Effector CD8-positive, alpha-beta T cell (primary cell): ENCODE measurements around the gene MTCH2.
"Not testable (repeated sequence)": the region's sequence is repeated elsewhere in the genome, so short reads cannot be mapped to it uniquely, and the experiment has no call there.

Experiments
- DNase-seq: peaks from one replicate; lab custom pipeline; 2025; lab: John Stamatoyannopoulos, UW
- total RNA-seq, 4 experiments: gene quantifications; one replicate each; lab custom pipeline; 2026; lab: John Stamatoyannopoulos, UW

Gene MTCH2
- 40.3 to 68.7 (median 47.5) reads per million in 4 experiments for total RNA-seq

- DNase-seq: peak; percentile 96
Observed at GRCh38 chr11:47642099-47642855, at the start of gene MTCH2. TSS of gene MTCH2 (minus strand) at chr11:47642559. CDS start at chr11:47642465, 94 bp downstream.

- DNase-seq: no peak
Observed at GRCh38 chr11:47691979-47692378, 49.6 kb upstream of the MTCH2 start.

DNA sequence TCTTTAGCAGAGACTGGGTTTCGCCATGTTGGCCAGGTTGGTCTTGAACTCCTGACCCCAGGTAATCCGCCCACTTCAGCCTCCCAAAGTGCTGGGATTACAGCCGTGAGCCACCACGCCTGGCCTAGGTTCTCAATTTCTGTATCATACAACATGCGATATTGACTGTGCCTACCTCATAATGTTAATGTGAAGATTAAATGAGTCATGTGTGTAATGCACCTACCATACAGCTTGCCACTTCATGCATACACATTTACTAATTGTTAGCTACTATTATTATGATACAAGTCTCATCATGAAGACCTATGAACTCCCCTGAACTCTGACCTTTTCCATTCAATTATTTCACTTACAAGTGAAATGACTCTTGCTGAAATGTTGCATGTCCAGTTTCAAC, 47.1 kb upstream of the MTCH2 start:
- DNase-seq: no peak

DNA sequence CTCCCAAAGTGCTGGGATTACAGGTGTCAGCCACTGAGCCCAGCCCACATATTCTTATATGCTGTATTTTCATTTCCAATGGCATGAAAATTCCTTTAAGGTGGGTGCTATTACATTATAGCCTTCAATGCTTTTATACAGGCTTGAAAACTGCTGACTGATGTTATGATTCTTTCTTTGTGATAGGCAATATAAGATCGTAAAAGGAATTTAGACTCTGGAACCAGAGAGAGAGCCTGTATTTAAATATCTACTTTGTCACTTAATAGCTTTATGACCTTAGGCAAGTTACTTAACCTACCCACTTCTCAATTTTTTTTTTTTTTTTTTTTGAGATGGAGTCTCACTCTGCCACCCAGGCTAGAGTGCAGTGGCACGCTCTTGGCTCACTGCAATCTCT, 46.6 kb upstream of the MTCH2 start:
- no peak for DNase-seq

- no peak for DNase-seq
Observed at GRCh38 chr11:47688111-47688510, 45.8 kb upstream of the MTCH2 start.

GRCh38 chr11:47686704-47687103, 44.3 kb upstream of the MTCH2 start:
- DNase-seq: not testable (repeated sequence)

DNA sequence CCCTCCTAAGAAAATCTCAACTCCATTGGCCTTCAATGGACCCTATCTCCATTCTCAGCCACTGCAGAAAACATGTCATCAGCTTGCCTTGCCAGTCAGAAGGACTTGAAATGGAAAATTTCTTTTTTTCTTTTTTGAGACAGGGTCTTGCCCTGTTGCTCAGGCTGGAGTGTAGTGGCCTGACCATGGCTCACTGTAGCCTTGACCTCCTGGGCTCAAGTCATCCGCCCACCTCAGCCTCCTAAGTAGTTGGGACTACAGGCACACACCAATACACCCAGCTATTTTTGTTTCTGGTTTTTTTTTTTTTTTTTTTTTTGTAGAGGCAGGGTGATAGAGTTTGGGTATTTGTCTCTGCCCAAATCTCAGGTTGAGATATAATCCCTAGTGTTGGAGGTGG, 43.8 kb upstream of the MTCH2 start:
- DNase-seq: no peak

GRCh38 chr11:47675851-47676250, 33.5 kb upstream of the MTCH2 start:
- no peak for DNase-seq

GRCh38 chr11:47672283-47672730, 29.9 kb upstream of the MTCH2 start:
- no peak for DNase-seq

- no peak for DNase-seq
Observed at GRCh38 chr11:47669856-47670255, 27.5 kb upstream of the MTCH2 start.

GRCh38 chr11:47668665-47669064, 26.3 kb upstream of the MTCH2 start:
- no peak for DNase-seq

DNA sequence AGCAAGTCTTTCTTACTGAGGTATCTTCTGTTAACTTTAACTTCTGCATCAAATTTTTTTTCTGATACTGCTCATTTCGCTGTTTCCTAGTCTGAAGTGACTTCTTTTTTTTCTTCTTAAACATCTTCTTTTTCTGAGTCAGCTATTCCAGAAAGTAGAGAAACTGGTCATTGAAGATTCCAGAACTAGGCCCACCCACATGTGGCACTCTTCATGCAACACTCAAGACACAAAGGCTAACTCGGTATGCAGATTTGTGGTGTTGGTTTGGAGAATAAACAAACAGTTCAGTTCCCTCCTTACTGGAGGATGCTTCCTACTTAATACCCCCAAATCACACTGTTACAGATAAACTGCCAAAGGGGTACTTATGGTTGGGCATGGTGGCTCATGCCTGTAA, 25.2 kb upstream of the MTCH2 start:
- no peak for DNase-seq

DNA sequence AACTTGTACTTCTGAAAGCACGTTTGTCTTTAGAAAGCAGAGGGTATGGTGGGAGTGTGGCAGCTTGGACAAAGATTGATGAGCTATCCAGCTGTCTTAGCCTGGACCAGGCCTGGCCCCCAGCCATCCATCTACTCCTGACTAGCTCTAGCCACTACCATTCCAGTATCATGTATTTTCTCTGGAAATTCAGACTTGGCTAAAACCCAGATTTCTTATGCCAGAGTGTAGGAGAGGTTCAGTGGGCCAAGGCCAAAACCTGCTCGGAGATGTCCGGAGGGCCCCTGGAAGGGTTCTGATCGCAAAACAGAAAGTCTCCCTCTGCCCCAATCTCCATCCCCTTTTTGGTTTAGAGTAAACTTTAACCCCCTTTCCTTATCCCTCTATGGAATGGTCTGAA, 24.8 kb upstream of the MTCH2 start:
- DNase-seq: no peak

DNA sequence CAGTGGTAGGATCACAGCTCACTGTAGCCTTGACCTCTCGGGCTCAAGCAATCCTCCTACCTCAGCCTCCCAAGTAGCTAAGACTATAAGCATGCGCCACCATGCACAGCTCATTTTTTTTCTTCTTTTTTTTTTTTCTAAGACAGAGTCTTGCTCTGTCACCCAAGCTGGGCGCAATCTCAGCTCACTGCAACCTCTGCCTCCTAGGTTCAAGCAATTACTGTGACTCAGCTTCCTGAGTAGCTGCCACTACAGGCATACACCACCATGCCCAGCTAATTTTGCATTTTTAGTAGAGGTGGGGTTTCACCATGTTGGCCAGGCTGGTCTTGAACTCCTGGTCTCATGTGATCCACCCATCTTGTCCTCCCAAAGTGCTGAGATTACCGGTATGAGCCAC, 22.6 kb upstream of the MTCH2 start:
- DNase-seq: not testable (repeated sequence)

DNA sequence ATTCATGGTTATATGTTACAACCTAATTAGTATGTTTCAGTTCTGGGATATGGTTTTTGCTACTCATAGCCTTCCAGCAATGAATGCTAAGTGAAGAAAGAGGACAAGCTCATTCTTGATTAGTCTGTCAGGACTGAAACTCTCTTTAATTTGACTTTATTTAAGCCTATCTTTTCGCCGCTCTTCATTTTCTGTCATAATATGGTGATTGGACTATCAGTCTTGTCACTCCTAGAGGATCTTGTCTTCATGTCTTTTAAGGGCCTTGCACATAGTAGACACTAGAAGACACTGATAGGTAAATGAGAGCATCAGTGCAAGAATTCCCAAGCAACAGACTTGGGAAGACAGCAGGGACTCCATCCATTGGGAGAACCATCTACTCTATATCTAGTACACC, 18.9 kb upstream of the MTCH2 start:
- DNase-seq: no peak

- DNase-seq: no peak
Observed at GRCh38 chr11:47659276-47659675, 16.9 kb upstream of the MTCH2 start.

GRCh38 chr11:47656260-47656885, 14.0 kb upstream of the MTCH2 start:
- no peak for DNase-seq

DNA sequence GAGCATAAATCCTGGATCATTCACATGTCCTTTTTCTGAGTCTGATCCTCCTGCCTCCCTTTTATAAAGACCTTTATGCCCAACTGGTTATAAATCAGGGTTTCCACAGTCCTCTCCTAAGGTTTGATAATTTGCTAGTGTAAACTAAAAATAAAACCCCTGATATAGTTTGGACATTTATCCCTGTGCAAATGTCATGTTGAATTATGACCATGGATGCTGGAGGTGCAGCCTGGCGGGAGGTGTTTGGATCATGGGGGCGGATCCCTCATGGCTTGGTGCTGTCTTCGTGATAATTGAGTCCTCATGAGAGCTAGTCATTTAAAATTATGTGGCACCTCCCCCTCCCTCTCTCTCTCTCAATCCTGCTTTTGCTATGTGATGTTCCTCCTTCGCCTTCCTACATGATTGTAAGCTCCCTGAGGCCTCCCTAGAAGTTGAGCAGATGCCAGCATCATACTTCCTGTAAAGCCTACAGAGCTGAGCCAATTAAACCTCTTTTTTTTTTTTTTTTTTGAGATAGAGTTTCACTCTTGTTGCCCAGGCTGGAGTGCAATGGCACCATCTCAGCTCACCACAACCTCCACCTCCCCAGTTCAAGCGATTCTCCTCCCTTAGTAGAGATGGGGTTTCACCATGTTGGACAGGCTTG, 9.6 kb upstream of the MTCH2 start:
- DNase-seq: no peak

- no peak for DNase-seq
Observed at GRCh38 chr11:47649276-47649675, 6.9 kb upstream of the MTCH2 start.

GRCh38 chr11:47646019-47646418, 3.7 kb upstream of the MTCH2 start:
- DNase-seq: no peak

DNA sequence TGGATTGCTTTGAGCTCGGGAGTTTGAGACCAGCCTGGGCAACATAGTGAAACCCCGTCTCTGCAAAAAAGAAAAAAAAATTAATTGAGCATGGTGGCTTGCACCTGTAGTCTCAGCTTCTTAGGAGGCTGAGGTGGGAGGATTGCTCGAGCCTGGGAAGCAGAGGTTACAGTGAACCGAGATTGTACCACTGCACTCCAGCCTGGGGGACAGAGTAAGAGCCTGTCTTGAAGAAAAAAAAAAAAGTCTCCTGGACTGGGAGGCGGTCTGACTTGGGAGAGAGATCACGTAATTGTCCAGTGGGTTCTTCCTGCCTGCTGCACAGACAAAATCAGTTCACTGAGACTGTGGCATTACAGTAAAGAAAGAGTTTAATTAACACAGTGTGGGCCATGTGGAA, 3.1 kb upstream of the MTCH2 start:
- DNase-seq: no peak

- no peak for DNase-seq
Observed at GRCh38 chr11:47641600-47642098, 710 bp downstream of the MTCH2 start.

- not testable (repeated sequence) for DNase-seq
Observed at GRCh38 chr11:47640506-47640905, 1.9 kb downstream of the MTCH2 start.
